ENCODE results near the gene LRRC56.

DNA sequence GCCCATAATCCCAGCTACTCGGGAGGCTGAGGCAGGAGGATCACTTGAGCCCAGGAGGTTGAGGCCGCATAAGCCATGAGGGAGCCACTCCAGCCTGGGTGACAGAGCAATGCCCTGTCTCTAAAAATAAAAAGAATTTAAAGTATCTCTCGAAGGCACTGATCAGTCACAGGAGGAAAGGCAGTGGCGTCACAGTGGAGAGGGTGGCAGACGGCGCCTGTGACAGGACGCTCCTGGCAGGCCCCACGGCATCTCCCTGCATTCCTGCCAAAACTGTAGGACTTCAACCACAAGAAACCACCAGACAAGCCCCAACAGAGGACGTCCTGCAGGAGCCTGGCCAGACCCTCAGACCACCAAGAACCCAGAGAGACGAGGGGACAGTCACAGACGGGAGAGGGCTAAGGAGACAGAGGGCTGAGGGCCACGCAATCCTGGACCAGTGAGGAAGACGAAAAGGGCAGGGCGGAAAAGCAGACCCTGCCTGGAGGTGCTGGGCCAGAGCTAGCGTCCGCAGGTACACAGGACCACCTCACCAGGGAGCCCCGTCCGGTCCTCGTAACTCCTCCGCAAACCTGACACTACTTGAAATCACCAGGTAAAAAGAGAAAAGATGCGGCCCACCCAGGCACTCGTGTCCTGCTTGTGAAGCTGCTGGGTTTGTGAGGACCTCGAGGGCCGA is 36.2 kb upstream of the LRRC56 start:
- TF ChIP-seq CTCF (CRISPR knock-in tag; IDR thresholded peaks at IDR 0.05) (no peak), TAF1 (CRISPR knock-in tag; IDR thresholded peaks at IDR 0.05) (no peak), SRSF4 (IDR thresholded peaks at IDR 0.05; ENCODE audit: low read depth, low read length, poor library complexity, severe bottlenecking) (no peak), SP2 (CRISPR knock-in tag; IDR thresholded peaks at IDR 0.05) (no peak), JUNB (CRISPR knock-in tag; IDR thresholded peaks at IDR 0.05; ENCODE audit: borderline replicate concordance) (no peak), ZFP36 (IDR thresholded peaks at IDR 0.05; ENCODE audit: borderline replicate concordance, low read depth, low read length, partially characterized antibody) (no peak), NFYB (CRISPR knock-in tag; IDR thresholded peaks at IDR 0.05) (no peak), POLR2A (IDR thresholded peaks at IDR 0.05; ENCODE audit: insufficient read depth in 1 of 2, low read depth in 2 of 2, low read length in 2 of 2) (no peak)
